KMS-11 (cell line): Measurements from ENCODE around the gene SLC25A39.

Experiments
- H2AFZ ChIP-seq: fragments of 200-600 bp; sonication (generic); 2 replicates; pipeline ENCODE4 v1.6.1; 2016; ENCODE audit warnings: antibody characterized with exemption, mixed run types, low read depth
- H3K27ac ChIP-seq: fragments of 200-600 bp; sonication (generic); 2 replicates; pipeline ENCODE4 v1.6.1; 2016; ENCODE audit warnings: mild to moderate bottlenecking, mixed run types
- H3K27me3 ChIP-seq: fragments of 200-600 bp; sonication (generic); 2 replicates; pipeline ENCODE4 v1.6.1; 2017; ENCODE audit warnings: mild to moderate bottlenecking, low read depth, mixed run types, moderate library complexity; ENCODE audit not compliant: insufficient read depth
- H3K36me3 ChIP-seq: fragments of 200-600 bp; sonication (generic); 2 replicates; pipeline ENCODE4 v1.6.1; 2017; ENCODE audit warnings: mild to moderate bottlenecking, mixed run types; ENCODE audit not compliant: insufficient read depth
- H3K4me1 ChIP-seq: fragments of 200-600 bp; sonication (generic); 2 replicates; pipeline ENCODE4 v1.6.1; 2016; ENCODE audit warnings: mild to moderate bottlenecking, low read depth, mixed run types; ENCODE audit not compliant: poor library complexity, severe bottlenecking
- H3K4me2 ChIP-seq: fragments of 200-600 bp; sonication (generic); 2 replicates; pipeline ENCODE4 v1.7.0; 2016; ENCODE audit warnings: mild to moderate bottlenecking, mixed run types
- H3K4me3 ChIP-seq: fragments of 200-600 bp; sonication (generic); IDR thresholded peaks from 2 replicates; pipeline ENCODE4 v1.6.1; 2017; ENCODE audit warnings: low read depth, low read length, mixed read lengths; ENCODE audit not compliant: insufficient read depth
- H3K79me2 ChIP-seq: fragments of 200-600 bp; sonication (generic); 2 replicates; pipeline ENCODE4 v1.6.1; 2016; ENCODE audit warnings: low read depth, mixed run types; ENCODE audit not compliant: insufficient read depth
- H3K9ac ChIP-seq: fragments of 200-600 bp; sonication (generic); 2 replicates; pipeline ENCODE4 v1.6.1; 2016; ENCODE audit warnings: mild to moderate bottlenecking, mixed run types
- H4K20me1 ChIP-seq: fragments of 200-600 bp; sonication (generic); 2 replicates; pipeline ENCODE4 v1.6.1; 2016; ENCODE audit warnings: mild to moderate bottlenecking, mixed run types; ENCODE audit not compliant: insufficient read depth
- CTCF ChIP-seq: fragments of 200-600 bp; sonication (generic); conservative IDR thresholded peaks from 2 replicates; pipeline ENCODE4 v1.6.1; 2017; ENCODE audit warnings: low read depth, mild to moderate bottlenecking, antibody characterized with exemption, low read length, moderate library complexity, mixed read lengths

The SLC25A39 gene

DNA sequence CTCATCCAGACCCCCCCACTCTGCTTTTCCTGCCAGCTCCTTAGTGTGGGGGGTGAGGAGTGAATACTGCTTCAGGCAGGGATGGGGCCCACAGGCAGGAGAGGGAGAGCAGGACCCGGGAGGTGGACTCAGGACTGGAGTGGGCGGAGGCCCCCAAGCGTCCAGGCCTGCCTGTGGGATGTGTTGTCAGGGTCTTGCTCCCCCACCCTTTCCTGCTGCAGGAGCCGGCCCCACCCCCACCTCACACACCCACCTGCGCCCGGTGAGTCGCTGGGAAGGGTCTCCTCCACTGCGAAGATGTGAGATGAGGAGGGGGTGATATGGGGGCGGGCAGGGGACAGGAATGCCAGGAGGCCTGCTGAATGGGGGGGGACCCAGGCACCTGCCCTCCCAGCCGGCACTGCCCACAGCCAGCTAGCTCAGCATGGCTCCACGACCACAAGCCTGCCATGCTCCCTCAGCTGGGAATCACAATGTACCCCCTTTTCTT is 37.9 kb upstream of the SLC25A39 start:
- H3K36me3 ChIP-seq: no peaks in the 10 kb centered on the region
- no peak overlapping the region for H3K4me3 ChIP-seq
- H2AFZ ChIP-seq: peak overlapping the region; percentile 98; the same call in 1 of the 2 replicates
- H3K9ac ChIP-seq: no peak overlapping the region
- no peaks in the 10 kb centered on the region for H3K79me2 ChIP-seq
- H3K27ac ChIP-seq: no peak overlapping the region
- H3K4me2 ChIP-seq: peak overlapping the region; percentile 85
- no peak for TF ChIP-seq CTCF
- H3K27me3 ChIP-seq: peaks cover 32% of the 10 kb centered on the region
- no peaks in the 10 kb centered on the region for H4K20me1 ChIP-seq
- H3K4me1 ChIP-seq: peaks cover 16% of the 10 kb centered on the region

GRCh38 chr17:44361292-44362260 is 37.0 kb upstream of the SLC25A39 start:
- no peak overlapping the region for H3K9ac ChIP-seq
- H3K4me1 ChIP-seq: peaks cover 16% of the 10 kb centered on the region
- no peak overlapping the region for H3K4me2 ChIP-seq

DNA sequence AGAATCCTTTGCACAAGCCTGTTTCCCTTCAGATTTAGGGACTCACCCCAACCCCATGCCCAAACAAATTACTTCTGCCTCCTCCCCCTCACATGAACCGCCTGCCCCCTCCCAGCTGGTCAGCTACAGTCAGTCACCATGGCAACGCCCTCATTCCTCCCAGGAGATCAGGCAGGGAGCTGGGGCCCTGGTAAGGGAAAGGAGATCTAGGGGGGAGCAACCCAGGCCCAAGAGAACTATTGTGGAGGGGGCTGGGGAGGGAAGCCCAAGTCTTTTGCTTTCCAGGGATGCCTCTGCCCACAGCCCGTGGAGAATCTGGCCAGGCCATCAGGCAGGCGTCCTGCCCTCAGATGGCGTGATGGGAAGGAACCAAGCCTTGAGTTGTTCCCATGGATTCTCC is 36.2 kb upstream of the SLC25A39 start:
- Histone ChIP-seq H3K9ac (no peak overlapping the region), H2AFZ (no peak overlapping the region), H3K27ac (no peak overlapping the region), H3K36me3 (no peaks in the 10 kb centered on the region), H3K27me3 (peaks cover 17% of the 10 kb centered on the region), H3K4me1 (peaks cover 16% of the 10 kb centered on the region), H4K20me1 (no peaks in the 10 kb centered on the region), H3K4me3 (no peak overlapping the region), H3K4me2 (no peak overlapping the region), H3K79me2 (no peaks in the 10 kb centered on the region)
- TF ChIP-seq CTCF: no peak

More at GRCh38 chr17:44361292-44362260, 37.0 kb upstream of the SLC25A39 start:
- no peak overlapping the region for H3K4me3 ChIP-seq
- H4K20me1 ChIP-seq: no peaks in the 10 kb centered on the region
- no peak overlapping the region for H3K27ac ChIP-seq
- TF ChIP-seq CTCF: no peak
- H2AFZ ChIP-seq: no peak overlapping the region
- H3K27me3 ChIP-seq: peaks cover 24% of the 10 kb centered on the region
- no peaks in the 10 kb centered on the region for H3K79me2 ChIP-seq
- no peaks in the 10 kb centered on the region for H3K36me3 ChIP-seq

DNA sequence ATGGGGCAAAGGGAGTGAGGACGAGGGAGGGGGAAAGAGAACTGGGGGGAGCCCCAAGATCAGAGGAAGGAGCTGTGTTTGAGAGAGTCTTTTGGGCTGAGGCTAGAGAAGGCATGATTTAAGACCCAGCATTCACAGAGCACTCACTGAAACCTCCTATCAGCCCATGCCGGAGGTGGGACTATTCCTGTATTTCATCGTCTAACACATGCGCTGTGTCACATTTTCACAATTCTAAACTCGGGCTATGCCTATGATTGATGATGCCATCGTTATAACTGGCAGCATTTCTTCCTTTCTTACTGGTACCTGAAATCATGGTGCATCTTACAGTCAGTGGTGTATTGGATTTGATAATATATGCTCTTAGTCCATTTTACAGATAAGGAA is 35.5 kb upstream of the SLC25A39 start:
- H3K9ac ChIP-seq: no peak overlapping the region
- H3K4me2 ChIP-seq: no peak overlapping the region
- no peak overlapping the region for H3K27ac ChIP-seq
- peaks cover 10% of the 10 kb centered on the region; the same call in 1 of the 2 replicates for H3K27me3 ChIP-seq
- H3K36me3 ChIP-seq: no peaks in the 10 kb centered on the region
- H3K79me2 ChIP-seq: no peaks in the 10 kb centered on the region
- H2AFZ ChIP-seq: no peak overlapping the region
- peaks cover 16% of the 10 kb centered on the region for H3K4me1 ChIP-seq
- H4K20me1 ChIP-seq: no peaks in the 10 kb centered on the region
- TF ChIP-seq CTCF: no peak
- no peak overlapping the region for H3K4me3 ChIP-seq
